NCI-H1694 treated with DMSO at 0.1 percent for 48 hours (cell line): ENCODE results near the gene OGDHL.

Experiments
- DNase-seq: peaks from one replicate; lab custom pipeline; 2025; lab: John Stamatoyannopoulos, UW

Gene OGDHL

GRCh38 chr10:49689882-49690510, 72.1 kb downstream of the OGDHL start:
- no peak for DNase-seq

GRCh38 chr10:49688920-49689319, 73.2 kb downstream of the OGDHL start:
- DNase-seq, result no peak

- no peak for DNase-seq
Observed at GRCh38 chr10:49688261-49688846, 73.8 kb downstream of the OGDHL start.

GRCh38 chr10:49686651-49687050, 75.5 kb downstream of the OGDHL start:
- DNase-seq, result no peak
